IMR-90 (cell line): ENCODE results near the gene IL15RA. TPM values are rescaled to one million over a fixed set of nuclear protein-coding genes. Genes with fewer than 3 reads are reported as not detected.

Source experiments
- ATAC-seq: fragments of 200-7000 bp; cut with Tn5 transposase; 2 replicates; pipeline ENCODE4 v1.9.1; 2020; ENCODE audit warnings: low read depth, mild to moderate bottlenecking, moderate library complexity
- BruUV-seq: library from RNA; stranded (reverse); fragments of 400-500 nt; replicated peaks from 2 replicates; lab custom pipeline; 2021; lab: Mats Ljungman, UMichigan
- CTCF ChIA-PET: fragments of 300-600 bp; formaldehyde crosslinking; extraction: SDS; loops from one replicate; lab custom pipeline; 2021; ENCODE audit warnings: antibody characterized with exemption; lab: Yijun Ruan, JAX
- POLR2A ChIA-PET: fragments of 300-600 bp; sonication (Branson Sonifier 250); formaldehyde crosslinking; loops from one replicate; lab custom pipeline; 2022; ENCODE audit warnings: antibody characterized with exemption; ENCODE audit not compliant: unreplicated experiment; lab: Charles Lee
- DNase-seq: peaks from one replicate; pipeline ENCODE4 v3.0.0; 2013
- H2AFZ ChIP-seq: replicated peaks from 2 replicates; pipeline ENCODE3; 2013; ENCODE audit warnings: low read length, mild to moderate bottlenecking; ENCODE audit not compliant: poor library complexity
- H2AK5ac ChIP-seq: 2 replicates; pipeline ENCODE4 v1.6.1; 2013; ENCODE audit warnings: low read depth, low read length, inconsistent platforms
- H2AK9ac ChIP-seq: replicated peaks from 2 replicates; pipeline ENCODE3; 2013; ENCODE audit warnings: mild to moderate bottlenecking, low read depth, low read length, moderate library complexity; ENCODE audit not compliant: poor library complexity
- H2BK120ac ChIP-seq: 2 replicates; pipeline ENCODE4 v1.6.1; 2013; ENCODE audit warnings: low read depth, low read length, inconsistent platforms
- H2BK15ac ChIP-seq: 3 replicates; pipeline ENCODE4 v1.6.1; 2013; ENCODE audit warnings: low read depth, low read length, inconsistent platforms
- H2BK20ac ChIP-seq: 2 replicates; pipeline ENCODE4 v1.6.1; 2013; ENCODE audit warnings: low read depth, mild to moderate bottlenecking, inconsistent platforms, low read length, moderate library complexity
- H2BK5ac ChIP-seq: 2 replicates; pipeline ENCODE4 v1.6.1; 2013; ENCODE audit warnings: mild to moderate bottlenecking, low read depth, low read length, inconsistent platforms; ENCODE audit not compliant: poor library complexity, severe bottlenecking
- H3K14ac ChIP-seq: replicated peaks from 2 replicates; pipeline ENCODE4 v1.6.1; 2013; ENCODE audit warnings: low read depth, low read length, inconsistent platforms
- H3K18ac ChIP-seq: 2 replicates; pipeline ENCODE4 v1.6.1; 2013; ENCODE audit warnings: low read depth, low read length, control low read depth
- H3K23ac ChIP-seq: 2 replicates; pipeline ENCODE4 v1.6.1; 2013; ENCODE audit warnings: low read depth, low read length, inconsistent platforms
- H3K27ac ChIP-seq: 2 replicates; pipeline ENCODE4 v1.5.1; 2013; ENCODE audit warnings: mild to moderate bottlenecking, control low read depth, low read length; ENCODE audit not compliant: insufficient read depth
- H3K27me3 ChIP-seq: 2 replicates; pipeline ENCODE4 v1.6.1; 2013; ENCODE audit warnings: low read length; ENCODE audit not compliant: control insufficient read depth, insufficient read depth
- H3K36me3 ChIP-seq: 2 replicates; pipeline ENCODE4 v1.6.1; 2013; ENCODE audit warnings: low read length, mixed read lengths; ENCODE audit not compliant: control insufficient read depth, insufficient read depth
- H3K4ac ChIP-seq: 2 replicates; pipeline ENCODE4 v1.6.1; 2013; ENCODE audit warnings: low read depth, low read length, inconsistent platforms
- H3K4me1 ChIP-seq: 2 replicates; pipeline ENCODE4 v1.6.1; 2013; ENCODE audit warnings: low read length, mixed read lengths; ENCODE audit not compliant: control insufficient read depth, insufficient read depth
- H3K4me2 ChIP-seq: 2 replicates; pipeline ENCODE4 v1.6.1; 2013; ENCODE audit warnings: low read depth, mild to moderate bottlenecking, control low read depth, low read length, moderate library complexity
- H3K4me3 ChIP-seq: 2 replicates; pipeline ENCODE4 v1.5.1; 2013; ENCODE audit warnings: low read depth, mild to moderate bottlenecking, control low read depth, low read length, moderate library complexity; ENCODE audit not compliant: insufficient read depth
- H3K56ac ChIP-seq: 2 replicates; pipeline ENCODE4 v1.6.1; 2013; ENCODE audit warnings: low read length, inconsistent platforms; ENCODE audit not compliant: insufficient read depth; ENCODE audit errors: extremely low read depth
- H3K79me1 ChIP-seq, 2 experiments: 2 replicates each; pipeline ENCODE4 v1.6.1; 2013; ENCODE audit warnings: low read length in 2 of 2, inconsistent platforms in 1 of 2, low read depth in 1 of 2
- H3K9ac ChIP-seq: 2 replicates; pipeline ENCODE4 v1.6.1; 2013; ENCODE audit warnings: low read depth, low read length, control low read depth
- H3K9me1 ChIP-seq: 2 replicates; pipeline ENCODE4 v1.6.1; 2013; ENCODE audit warnings: low read length, inconsistent platforms; ENCODE audit not compliant: insufficient read depth
- H3K9me3 ChIP-seq: 2 replicates; pipeline ENCODE4 v1.6.1; 2013; ENCODE audit warnings: low read length; ENCODE audit not compliant: control insufficient read depth, insufficient read depth
- H4K20me1 ChIP-seq: 2 replicates; pipeline ENCODE4 v1.6.1; 2013; ENCODE audit warnings: low read length, inconsistent platforms; ENCODE audit not compliant: insufficient read depth
- H4K5ac ChIP-seq: 2 replicates; pipeline ENCODE4 v1.6.1; 2013; ENCODE audit warnings: mild to moderate bottlenecking, low read depth, low read length, control low read depth
- H4K8ac ChIP-seq, 2 experiments: 2 replicates each; pipeline ENCODE4 v1.6.1; 2013; ENCODE audit warnings: low read depth in 2 of 2, low read length in 2 of 2, control low read depth in 1 of 2, inconsistent platforms in 1 of 2
- H4K91ac ChIP-seq: 2 replicates; pipeline ENCODE4 v1.6.1; 2013; ENCODE audit warnings: low read depth, low read length, inconsistent platforms; ENCODE audit not compliant: insufficient read depth
- ELK1 ChIP-seq: fragments of 150-350 bp; IDR thresholded peaks from 2 replicates; pipeline ENCODE4 v1.6.1; 2016; ENCODE audit warnings: low read depth, mild to moderate bottlenecking, low read length, moderate library complexity, borderline replicate concordance
- FOS ChIP-seq: fragments of 150-350 bp; IDR thresholded peaks from 2 replicates; pipeline ENCODE4 v1.6.1; 2016; ENCODE audit warnings: low read depth, low read length
- MAFK ChIP-seq: IDR thresholded peaks from 2 replicates; pipeline ENCODE4 v1.6.1; 2012; ENCODE audit warnings: low read depth, low read length, improper control_type of control experiment
- NFE2L2 ChIP-seq: fragments of 150-350 bp; IDR thresholded peaks from 2 replicates; pipeline ENCODE4 v1.6.1; 2016; ENCODE audit warnings: low read depth, mild to moderate bottlenecking, low read length
- SMC3 ChIP-seq: fragments of 150-350 bp; IDR thresholded peaks from 2 replicates; pipeline ENCODE4 v1.6.1; 2016; ENCODE audit warnings: low read depth, mild to moderate bottlenecking, antibody characterized with exemption, low read length, moderate library complexity
- USF2 ChIP-seq: fragments of 150-350 bp; IDR thresholded peaks from 2 replicates; pipeline ENCODE4 v1.6.1; 2017; ENCODE audit warnings: mild to moderate bottlenecking, antibody characterized with exemption, low read length, low read depth
- WGBS, 2 experiments: methylation state at CpG; one replicate each; pipeline versions ENCODE4 v1.1.5 to v1.1.7; 2013; ENCODE audit warnings: missing lambda C conversion rate in 2 of 2; ENCODE audit not compliant: insufficient read length in 1 of 2; ENCODE audit errors: extremely low coverage in 2 of 2; 5-methylcytosine and 5-hydroxymethylcytosine counted together
- dilution Hi-C: fragments of 300-500 bp; cut with HindIII; formaldehyde crosslinking; loops from one replicate; pipeline ENCODE4 v1.14.3; 2018; ENCODE audit warnings: low sequenced_read_pairs; ENCODE audit not compliant: unreplicated experiment
- in situ Hi-C: fragments of 300-500 bp; cut with MboI; formaldehyde crosslinking; loops from 3 replicates; pipeline ENCODE4 v1.14.3; 2019; ENCODE audit warnings: low sequenced_read_pairs, inconsistent platforms, mixed read lengths
- intact Hi-C: fragments of 100-400 bp; cut with micrococcal nuclease; formaldehyde crosslinking; loops from 2 replicates; pipeline ENCODE4 v1.10.0; 2022
- polyA plus RNA-seq, 3 experiments: library from polyadenylated mRNA; depleted of rRNA; stranded (reverse); fragments of >200 nt; gene quantifications; 2 replicates each; pipeline ENCODE4 v1.2.3, GENCODE V29; 2012; ENCODE audit warnings: low replicate concordance in 1 of 3
- total RNA-seq: library from RNA; depleted of rRNA; stranded (reverse); fragments of >200 nt; gene quantifications from 2 replicates; pipeline ENCODE4 v1.2.3, GENCODE V29; 2012

IL15RA gene
- total and polyA plus RNA-seq, 2 of the 4 experiments (the other 2 are of a cell fraction) = 2.0 to 7.6 TPM

GRCh38 chr10:5903563-5903962 is 73.8 kb downstream of the IL15RA start:
- no peak overlapping the region for H3K23ac ChIP-seq
- no peak overlapping the region for H2BK15ac ChIP-seq
- no peak overlapping the region for H3K56ac ChIP-seq
- no peak overlapping the region for H3K4ac ChIP-seq
- no TSS peak for BruUV-seq
- no peak overlapping the region for H2AK9ac ChIP-seq
- H4K91ac ChIP-seq = no peak overlapping the region
- WGBS, 2 experiments = no CpG with 5 or more reads among the region's 6 CpGs
- no peak overlapping the region for H3K4me2 ChIP-seq
- no peaks in the 10 kb centered on the region for H3K9me3 ChIP-seq
- no peak overlapping the region for H2BK120ac ChIP-seq
- ChIA-PET CTCF (no interaction called here), POLR2A (no interaction called here)
- no peak overlapping the region for H3K4me3 ChIP-seq
- dilution Hi-C loops = no loop called here
- H2BK5ac ChIP-seq = no peak overlapping the region
- peaks cover 15% of the 10 kb centered on the region for H4K20me1 ChIP-seq
- no peak overlapping the region for H2BK20ac ChIP-seq
- H2AFZ ChIP-seq = no peak overlapping the region
- peaks cover 3% of the 10 kb centered on the region for H3K9me1 ChIP-seq
- no peak overlapping the region for H4K8ac ChIP-seq
- no peak overlapping the region for H3K27ac ChIP-seq
- DNase-seq = no peak
- peaks cover 39 to 71% of the 10 kb centered on the region in 2 experiments for H3K79me1 ChIP-seq
- intact Hi-C loops = no loop called here
- H3K18ac ChIP-seq = no peak overlapping the region
- no peak overlapping the region for H3K14ac ChIP-seq
- no peak overlapping the region for H2AK5ac ChIP-seq
- H3K36me3 ChIP-seq = peaks cover 18% of the 10 kb centered on the region
- in situ Hi-C loops = no loop called here
- no peak overlapping the region for H3K9ac ChIP-seq
- H3K4me1 ChIP-seq = no peaks in the 10 kb centered on the region
- H4K5ac ChIP-seq = no peak overlapping the region
- TF ChIP-seq NFE2L2 = no peak
- TF ChIP-seq FOS = no peak
- no peak for TF ChIP-seq MAFK
- TF ChIP-seq ELK1 = no peak
- no peak for TF ChIP-seq SMC3
- TF ChIP-seq USF2 = no peak
- H3K27me3 ChIP-seq = no peaks in the 10 kb centered on the region
- no peak for ATAC-seq
